ENCODE measurements around the gene CFTR. TPM values are rescaled to one million over a fixed set of nuclear protein-coding genes. Genes with fewer than 3 reads are reported as not detected.

Gene CFTR
- total RNA-seq, 1 experiment from 2014 or later, result 130 TPM

- Histone ChIP-seq H3K36me3 (ENCODE audit: control insufficient read depth, insufficient read depth, low read length) (no peaks in the 10 kb centered on the region; the same call in 1 of the 2 replicates), H3K4me1 (peaks cover 3% of the 10 kb centered on the region), H3K4me3 (ENCODE audit: low read depth, low read length) (no peak overlapping the region), H3K9me3 (no peaks in the 10 kb centered on the region), H3K27me3 (replicated peaks; ENCODE audit: control insufficient read depth, insufficient read depth, low read length) (no peaks in the 10 kb centered on the region)
- H3K36me3 Mint-ChIP-seq (ENCODE audit: insufficient read depth, unreplicated experiment), result peaks cover 52% of the 10 kb centered on the region
- no TSS peak for BruUV-seq (replicated peaks)
- DNase-seq, result no peak
- POLR2A ChIA-PET, result no interaction called here
- no peak for TF ChIP-seq CTCF (IDR thresholded peaks at IDR 0.05; ENCODE audit: insufficient read depth in 1 of 2, low read depth in 1 of 2, low read length in 1 of 2, severe bottlenecking in 1 of 2, unreplicated experiment in 1 of 2)
- CTCF ChIA-PET, result no interaction called here
- no peak overlapping the region for H3K27ac Mint-ChIP-seq (ENCODE audit: unreplicated experiment)
- no peak overlapping the region for H3K4me3 Mint-ChIP-seq (ENCODE audit: unreplicated experiment)
- H3K4me1 Mint-ChIP-seq (ENCODE audit: low read depth, unreplicated experiment), result peaks cover 11% of the 10 kb centered on the region
- H3K27me3 Mint-ChIP-seq (ENCODE audit: insufficient read depth, unreplicated experiment), result no peaks in the 10 kb centered on the region
- no peaks in the 10 kb centered on the region for H3K9me3 Mint-ChIP-seq (ENCODE audit: unreplicated experiment)
- intact Hi-C loops (cut with micrococcal nuclease; ENCODE audit: unreplicated experiment), result no loop called here
Measured at GRCh38 chr7:117637937-117638336, 158.1 kb downstream of the CFTR start.

GRCh38 chr7:117639966-117640365 is 160.1 kb downstream of the CFTR start:
- no peak for DNase-seq
- no TSS peak for BruUV-seq (replicated peaks)
- H3K4me1 Mint-ChIP-seq (ENCODE audit: low read depth, unreplicated experiment), result peaks cover 20% of the 10 kb centered on the region
- no peak overlapping the region for H3K27ac Mint-ChIP-seq (ENCODE audit: unreplicated experiment)
- ChIA-PET CTCF (no interaction called here), POLR2A (no interaction called here)
- TF ChIP-seq CTCF (IDR thresholded peaks at IDR 0.05; ENCODE audit: insufficient read depth in 1 of 2, low read depth in 1 of 2, low read length in 1 of 2, severe bottlenecking in 1 of 2, unreplicated experiment in 1 of 2), result no peak
- H3K9me3 Mint-ChIP-seq (ENCODE audit: unreplicated experiment), result no peaks in the 10 kb centered on the region
- H3K36me3 Mint-ChIP-seq (ENCODE audit: insufficient read depth, unreplicated experiment), result peaks cover 61% of the 10 kb centered on the region
- no peaks in the 10 kb centered on the region for H3K27me3 Mint-ChIP-seq (ENCODE audit: insufficient read depth, unreplicated experiment)
- no peaks in the 10 kb centered on the region for H3K9me3 ChIP-seq
- H3K4me1 ChIP-seq, result peaks cover 19% of the 10 kb centered on the region
- no peak overlapping the region for H3K4me3 Mint-ChIP-seq (ENCODE audit: unreplicated experiment)
- H3K4me3 ChIP-seq (ENCODE audit: low read depth, low read length), result no peak overlapping the region
- no peaks in the 10 kb centered on the region for H3K27me3 ChIP-seq (replicated peaks; ENCODE audit: control insufficient read depth, insufficient read depth, low read length)
- H3K36me3 ChIP-seq (ENCODE audit: control insufficient read depth, insufficient read depth, low read length), result no peaks in the 10 kb centered on the region; the same call in 1 of the 2 replicates
- intact Hi-C loops (cut with micrococcal nuclease; ENCODE audit: unreplicated experiment), result no loop called here

- POLR2A ChIA-PET, result no interaction called here
Measured at GRCh38 chr7:117640465-117640864, 160.6 kb downstream of the CFTR start.

More at GRCh38 chr7:117640465-117640864, 160.6 kb downstream of the CFTR start:
- Mint-ChIP-seq H3K9me3 (ENCODE audit: unreplicated experiment) (no peaks in the 10 kb centered on the region), H3K4me1 (ENCODE audit: low read depth, unreplicated experiment) (peaks cover 24% of the 10 kb centered on the region), H3K27ac (ENCODE audit: unreplicated experiment) (no peak overlapping the region), H3K4me3 (ENCODE audit: unreplicated experiment) (no peak overlapping the region), H3K36me3 (ENCODE audit: insufficient read depth, unreplicated experiment) (peaks cover 64% of the 10 kb centered on the region), H3K27me3 (ENCODE audit: insufficient read depth, unreplicated experiment) (no peaks in the 10 kb centered on the region)
- Histone ChIP-seq H3K9me3 (no peaks in the 10 kb centered on the region), H3K4me3 (ENCODE audit: low read depth, low read length) (no peak overlapping the region), H3K36me3 (ENCODE audit: control insufficient read depth, insufficient read depth, low read length) (no peaks in the 10 kb centered on the region; the same call in 1 of the 2 replicates), H3K4me1 (peaks cover 24% of the 10 kb centered on the region), H3K27me3 (replicated peaks; ENCODE audit: control insufficient read depth, insufficient read depth, low read length) (no peaks in the 10 kb centered on the region)
- no TSS peak for BruUV-seq (replicated peaks)
- intact Hi-C loops (cut with micrococcal nuclease; ENCODE audit: unreplicated experiment), result no loop called here
- DNase-seq, result no peak
- CTCF ChIA-PET, result no interaction called here
- TF ChIP-seq CTCF (IDR thresholded peaks at IDR 0.05; ENCODE audit: insufficient read depth in 1 of 2, low read depth in 1 of 2, low read length in 1 of 2, severe bottlenecking in 1 of 2, unreplicated experiment in 1 of 2), result no peak
